ENCODE data around the gene MYO10. TPM values are rescaled to one million over a fixed set of nuclear protein-coding genes. Genes with fewer than 3 reads are reported as not detected.

The MYO10 gene
- total and polyA plus RNA-seq, 2 experiments from 2014 or later = 8.2 to 9.3 TPM

- no peak for TF ChIP-seq CTCF (IDR thresholded peaks at IDR 0.05; ENCODE audit: low read depth, low read length)
- Histone ChIP-seq H3K4me1 (ENCODE audit: low read depth) (peaks cover 16% of the 10 kb centered on the region), H3K27me3 (no peaks in the 10 kb centered on the region)
Observed at GRCh38 chr5:16906255-16906654, 29.8 kb downstream of the MYO10 start.

GRCh38 chr5:16903480-16904300, 32.4 kb downstream of the MYO10 start:
- TF ChIP-seq CTCF (IDR thresholded peaks at IDR 0.05; ENCODE audit: low read depth, low read length) = no peak
- H3K27ac ChIP-seq = no peak overlapping the region

More at GRCh38 chr5:16906255-16906654, 29.8 kb downstream of the MYO10 start:
- Histone ChIP-seq H3K4me3 (no peak overlapping the region), H3K36me3 (no peaks in the 10 kb centered on the region), H3K27ac (no peak overlapping the region), H3K9me3 (ENCODE audit: low read depth) (no peaks in the 10 kb centered on the region)
- DNase-seq (ENCODE audit: low read depth in 1 of 2, low spot score in 1 of 2) = no peak

GRCh38 chr5:16902846-16903245, 33.2 kb downstream of the MYO10 start:
- Histone ChIP-seq H3K4me3 (no peak overlapping the region), H3K27me3 (no peaks in the 10 kb centered on the region), H3K4me1 (ENCODE audit: low read depth) (peaks cover 18% of the 10 kb centered on the region), H3K27ac (no peak overlapping the region), H3K36me3 (no peaks in the 10 kb centered on the region), H3K9me3 (ENCODE audit: low read depth) (no peaks in the 10 kb centered on the region)
- DNase-seq (ENCODE audit: low read depth in 1 of 2, low spot score in 1 of 2) = peak in 1 of 2 donors; percentile 42
- TF ChIP-seq CTCF (IDR thresholded peaks at IDR 0.05; ENCODE audit: low read depth, low read length) = no peak

More at GRCh38 chr5:16903480-16904300, 32.4 kb downstream of the MYO10 start:
- Histone ChIP-seq H3K27me3 (no peaks in the 10 kb centered on the region), H3K36me3 (no peaks in the 10 kb centered on the region), H3K9me3 (ENCODE audit: low read depth) (no peaks in the 10 kb centered on the region), H3K4me3 (no peak overlapping the region), H3K4me1 (ENCODE audit: low read depth) (peaks cover 16% of the 10 kb centered on the region)
- peak in 1 of 2 donors; percentile 35 for DNase-seq (ENCODE audit: low read depth in 1 of 2, low spot score in 1 of 2)

- Histone ChIP-seq H3K27me3 (no peaks in the 10 kb centered on the region), H3K4me1 (ENCODE audit: low read depth) (peaks cover 31% of the 10 kb centered on the region), H3K4me3 (no peak overlapping the region), H3K27ac (no peak overlapping the region), H3K9me3 (ENCODE audit: low read depth) (no peaks in the 10 kb centered on the region), H3K36me3 (no peaks in the 10 kb centered on the region)
- no peak for TF ChIP-seq CTCF (IDR thresholded peaks at IDR 0.05; ENCODE audit: low read depth, low read length)
- no peak for DNase-seq (ENCODE audit: low read depth in 1 of 2, low spot score in 1 of 2)
Observed at GRCh38 chr5:16901021-16901644, 35.0 kb downstream of the MYO10 start.

GRCh38 chr5:16899171-16899570, 36.9 kb downstream of the MYO10 start:
- H3K4me1 ChIP-seq (ENCODE audit: low read depth) = peaks cover 40% of the 10 kb centered on the region
- no peak overlapping the region for H3K27ac ChIP-seq
- DNase-seq (ENCODE audit: low read depth in 1 of 2, low spot score in 1 of 2) = no peak
- no peak overlapping the region for H3K4me3 ChIP-seq
- TF ChIP-seq CTCF (IDR thresholded peaks at IDR 0.05; ENCODE audit: low read depth, low read length) = no peak
- no peaks in the 10 kb centered on the region for H3K36me3 ChIP-seq
- H3K27me3 ChIP-seq = no peaks in the 10 kb centered on the region
- no peaks in the 10 kb centered on the region for H3K9me3 ChIP-seq (ENCODE audit: low read depth)

All from cardiac muscle cell (in vitro differentiated cells and primary cell).